K562 (cell line): ENCODE results near the gene PTPN13. TPM values are rescaled to one million over a fixed set of nuclear protein-coding genes. Genes with fewer than 3 reads are reported as not detected.

Experiments used
- ATF6 ChIP-seq: sonication (generic); formaldehyde crosslinking; IDR thresholded peaks from 2 replicates; pipeline ENCODE4 v1.4.0; 2020; ENCODE audit warnings: mild to moderate bottlenecking, missing genetic modification reagents
- KDM4B ChIP-seq, 2 experiments: fragments of 450-650 bp in 1 of 2; sonication (generic) in 1 of 2; IDR thresholded peaks; 2 replicates each; pipeline ENCODE4 v1.6.1; 2016 to 2017; ENCODE audit warnings: borderline replicate concordance in 2 of 2, antibody characterized with exemption in 1 of 2, low read depth in 1 of 2, mild to moderate bottlenecking in 1 of 2
- NRF1 ChIP-seq, 2 experiments: fragments of 450-650 bp; IDR thresholded peaks in 1 of 2; conservative IDR thresholded peaks in 1 of 2; 2 replicates each; pipeline ENCODE4 v1.6.1; 2014; ENCODE audit warnings: mild to moderate bottlenecking in 2 of 2
- RAD21 ChIP-seq, 2 experiments: fragments of 250-450 bp in 1 of 2; fragments of 450-650 bp in 1 of 2; sonication (Bioruptor Pico) in 1 of 2; formaldehyde crosslinking in 1 of 2; IDR thresholded peaks in 1 of 2; conservative IDR thresholded peaks in 1 of 2; 2 replicates each; pipeline versions ENCODE4 v1.4.0 to v1.8.0; 2020 to 2022; ENCODE audit warnings: mild to moderate bottlenecking in 2 of 2, moderate library complexity in 1 of 2
- RBM22 ChIP-seq: fragments of 200-400 bp; formaldehyde crosslinking; IDR thresholded peaks from 2 replicates; pipeline ENCODE4 v1.6.1; 2018; ENCODE audit warnings: low read length, low read depth; ENCODE audit not compliant: poor library complexity, severe bottlenecking
- UBTF ChIP-seq, 2 experiments: IDR thresholded peaks; 2 replicates each; pipeline ENCODE4 v1.6.1; 2012; ENCODE audit warnings: improper control_type of control experiment in 2 of 2, low read depth in 2 of 2, low read length in 2 of 2, borderline replicate concordance in 1 of 2
- ZNF263 ChIP-seq: sonication (generic); formaldehyde crosslinking; IDR thresholded peaks from 2 replicates; pipeline ENCODE4 v1.8.0; 2022; ENCODE audit warnings: mild to moderate bottlenecking, missing genetic modification reagents, borderline replicate concordance
- polyA plus RNA-seq, 8 experiments: library from polyadenylated mRNA; depleted of rRNA in 4 of 8; stranded (reverse) in 5 of 8; unstranded in 3 of 8; fragments of >200 nt; fragmentation: Nextera tagmentation in 2 of 8; fragmentation: Illumina TruSeq in 1 of 8; extraction: Ambion mirVana in 2 of 8; extraction: Trizol in 1 of 8; gene quantifications; 2 replicates each; pipeline versions ENCODE4 v1.2.1 to v1.2.3, GENCODE V29; 2011 to 2014; ENCODE audit warnings: inconsistent platforms in 1 of 8, missing spikeins in 1 of 8
- total RNA-seq, 7 experiments: library from RNA; depleted of rRNA in 6 of 7; stranded (reverse); fragments of >200 nt in 6 of 7; fragmentation: Illumina TruSeq in 2 of 7; extraction: Trizol in 2 of 7; gene quantifications; 2 replicates each; pipeline versions ENCODE4 v1.2.1 to v1.2.3, GENCODE V29; 2011 to 2021; ENCODE audit warnings: low replicate concordance in 1 of 7

The PTPN13 gene
- total and polyA plus RNA-seq, 9 of the 15 experiments (the other 6 are each of a cell fraction or from before 2014, with no cell fraction given) = 0.33 TPM; not detected in 8

GRCh38 chr4:86593688-86594558, at the start of gene PTPN13 (continued):
- TF ChIP-seq UBTF (IDR thresholded peaks at IDR 0.05; ENCODE audit: borderline replicate concordance in 1 of 2, low read depth in 2 of 2, low read length in 2 of 2) (peak; percentile 74 to 83; a peak in 2 of 4 replicates), RBM22 (peak; percentile 37), NRF1 (conservative IDR thresholded peaks at IDR 0.05 in 1 of 2, IDR thresholded peaks at IDR 0.05 in 1 of 2) (0 out of 4 replicates have a peak, but pooled peaks of 1 of the 2 experiments have one; percentile 16), ATF6 (CRISPR knock-in tag) (no peak), RAD21 (CRISPR knock-in tag; conservative IDR thresholded peaks at IDR 0.05 in 1 of 2, IDR thresholded peaks at IDR 0.05 in 1 of 2) (no peak), KDM4B (IDR thresholded peaks at IDR 0.05; ENCODE audit: borderline replicate concordance in 2 of 2, low read depth in 1 of 2) (no peak), ZNF263 (CRISPR knock-in tag) (peak; percentile 69)
